HFFc6 (cell line): Measurements from ENCODE around the gene KRT15. TPM values are rescaled to one million over a fixed set of nuclear protein-coding genes. Genes with fewer than 3 reads are reported as not detected.

Experiments used
- DNase-seq: peaks from one replicate; pipeline ENCODE4 v3.0.0-alpha.2; 2018
- H3K27ac Mint-ChIP-seq: 2 replicates; pipeline ENCODE4 v1.8.0; 2020; ENCODE audit warnings: mild to moderate bottlenecking, mixed read lengths
- H3K27me3 Mint-ChIP-seq: 2 replicates; pipeline ENCODE4 v1.8.0; 2021; ENCODE audit warnings: mild to moderate bottlenecking, moderate library complexity, mixed read lengths; ENCODE audit not compliant: insufficient read depth
- H3K36me3 Mint-ChIP-seq: 2 replicates; pipeline ENCODE4 v1.8.0; 2021; ENCODE audit warnings: low read depth, mixed read lengths
- H3K4me1 Mint-ChIP-seq: 2 replicates; pipeline ENCODE4 v1.8.0; 2020; ENCODE audit warnings: low read depth, mixed read lengths
- H3K4me3 Mint-ChIP-seq: 2 replicates; pipeline ENCODE4 v1.8.0; 2020; ENCODE audit warnings: mild to moderate bottlenecking, moderate library complexity, mixed read lengths
- H3K9me3 Mint-ChIP-seq: 2 replicates; pipeline ENCODE4 v1.8.0; 2020; ENCODE audit warnings: mild to moderate bottlenecking, mixed read lengths
- CTCF ChIP-seq: fragments of 200-600 bp; sonication (generic); IDR thresholded peaks from 2 replicates; pipeline ENCODE4 v1.5.0; 2021; ENCODE audit warnings: antibody characterized with exemption, mild to moderate bottlenecking
- total RNA-seq, 6 experiments: library from RNA; stranded (reverse); fragmentation: NEBNext Ultra II Directional; extraction: Animal tissue kit (Norgen Biotek cat#: 25700); gene quantifications; 2 replicates in 1 of 6; 3 replicates in 5 of 6; pipeline ENCODE4 v1.2.3, GENCODE V29; 2021

KRT15 gene
- total RNA-seq, 6 experiments from 2014 or later: 5.0 to 8.6 (median 6.9) TPM

GRCh38 chr17:41511716-41512115 lies 7.0 kb downstream of the KRT15 start:
- H3K9me3 Mint-ChIP-seq: no peaks in the 10 kb centered on the region
- no peaks in the 10 kb centered on the region; the same call in 1 of the 2 replicates for H3K27me3 Mint-ChIP-seq
- no peaks in the 10 kb centered on the region for H3K36me3 Mint-ChIP-seq
- no peak overlapping the region for H3K4me3 Mint-ChIP-seq
- H3K27ac Mint-ChIP-seq: no peak overlapping the region
- H3K4me1 Mint-ChIP-seq: peaks cover 6% of the 10 kb centered on the region; the same call in 1 of the 2 replicates
- TF ChIP-seq CTCF: no peak
- no peak for DNase-seq

- TF ChIP-seq CTCF: no peak
- peaks cover 6% of the 10 kb centered on the region; the same call in 1 of the 2 replicates for H3K4me1 Mint-ChIP-seq
- no peak for DNase-seq
- no peaks in the 10 kb centered on the region for H3K36me3 Mint-ChIP-seq
- H3K9me3 Mint-ChIP-seq: no peaks in the 10 kb centered on the region
- no peak overlapping the region for H3K4me3 Mint-ChIP-seq
- no peaks in the 10 kb centered on the region; the same call in 1 of the 2 replicates for H3K27me3 Mint-ChIP-seq
- no peak overlapping the region for H3K27ac Mint-ChIP-seq
Measured at GRCh38 chr17:41511116-41511515, 7.6 kb downstream of the KRT15 start.

GRCh38 chr17:41510251-41511065 lies 8.2 kb downstream of the KRT15 start:
- no peak for TF ChIP-seq CTCF
- no peaks in the 10 kb centered on the region; the same call in 1 of the 2 replicates for H3K27me3 Mint-ChIP-seq
- no peak overlapping the region for H3K27ac Mint-ChIP-seq
- DNase-seq: no peak
- no peak overlapping the region for H3K4me3 Mint-ChIP-seq
- H3K4me1 Mint-ChIP-seq: peaks cover 6% of the 10 kb centered on the region; the same call in 1 of the 2 replicates
- no peaks in the 10 kb centered on the region for H3K9me3 Mint-ChIP-seq
- H3K36me3 Mint-ChIP-seq: no peaks in the 10 kb centered on the region

GRCh38 chr17:41507315-41507880 lies 11.3 kb downstream of the KRT15 start:
- TF ChIP-seq CTCF: no peak
- Mint-ChIP-seq H3K9me3 (no peaks in the 10 kb centered on the region), H3K4me1 (peaks cover 17% of the 10 kb centered on the region), H3K27me3 (no peaks in the 10 kb centered on the region; the same call in 1 of the 2 replicates), H3K36me3 (no peaks in the 10 kb centered on the region), H3K27ac (no peak overlapping the region), H3K4me3 (no peak overlapping the region)
- DNase-seq: no peak

- Mint-ChIP-seq H3K4me1 (peaks cover 17% of the 10 kb centered on the region), H3K27me3 (no peaks in the 10 kb centered on the region; the same call in 1 of the 2 replicates), H3K27ac (no peak overlapping the region), H3K9me3 (no peaks in the 10 kb centered on the region), H3K36me3 (no peaks in the 10 kb centered on the region), H3K4me3 (no peak overlapping the region)
- no peak for TF ChIP-seq CTCF
- DNase-seq: no peak
Measured at GRCh38 chr17:41505809-41506767, 12.6 kb downstream of the KRT15 start.
